ENCODE results near the gene HSF5.

HSF5 gene

GRCh38 chr17:58377661-58378060 lies 110.5 kb downstream of the HSF5 start:
- no peak for DNase-seq (ENCODE audit: extremely low read depth, insufficient read length)
- no peak for TF ChIP-seq CTCF (IDR thresholded peaks at IDR 0.05; ENCODE audit: insufficient read depth, low read length, poor library complexity, severe bottlenecking)

GRCh38 chr17:58377093-58377601 lies 111.1 kb downstream of the HSF5 start:
- Histone ChIP-seq H3K36me3 (ENCODE audit: control insufficient read depth, insufficient read depth, low read length) (no peaks in the 10 kb centered on the region), H3K27me3 (replicated peaks; ENCODE audit: control insufficient read depth, insufficient read depth, low read length) (no peaks in the 10 kb centered on the region), H3K4me3 (replicated peaks; ENCODE audit: low read depth, low read length) (no peak overlapping the region)
- DNase-seq (ENCODE audit: extremely low read depth, insufficient read length) = no peak
- no peak for TF ChIP-seq CTCF (IDR thresholded peaks at IDR 0.05; ENCODE audit: insufficient read depth, low read length, poor library complexity, severe bottlenecking)

More at GRCh38 chr17:58377661-58378060, 110.5 kb downstream of the HSF5 start:
- no peak overlapping the region for H3K4me3 ChIP-seq (replicated peaks; ENCODE audit: low read depth, low read length)
- no peaks in the 10 kb centered on the region for H3K27me3 ChIP-seq (replicated peaks; ENCODE audit: control insufficient read depth, insufficient read depth, low read length)
- no peaks in the 10 kb centered on the region for H3K36me3 ChIP-seq (ENCODE audit: control insufficient read depth, insufficient read depth, low read length)

GRCh38 chr17:58376472-58377000 lies 111.7 kb downstream of the HSF5 start:
- H3K4me3 ChIP-seq (replicated peaks; ENCODE audit: low read depth, low read length) = no peak overlapping the region
- no peaks in the 10 kb centered on the region for H3K36me3 ChIP-seq (ENCODE audit: control insufficient read depth, insufficient read depth, low read length)
- no peaks in the 10 kb centered on the region for H3K27me3 ChIP-seq (replicated peaks; ENCODE audit: control insufficient read depth, insufficient read depth, low read length)
- TF ChIP-seq CTCF (IDR thresholded peaks at IDR 0.05; ENCODE audit: insufficient read depth, low read length, poor library complexity, severe bottlenecking) = no peak
- DNase-seq (ENCODE audit: extremely low read depth, insufficient read length) = no peak

- DNase-seq (ENCODE audit: extremely low read depth, insufficient read length) = no peak
- TF ChIP-seq CTCF (IDR thresholded peaks at IDR 0.05; ENCODE audit: insufficient read depth, low read length, poor library complexity, severe bottlenecking) = no peak
Measured at GRCh38 chr17:58375811-58376210, 112.4 kb downstream of the HSF5 start.

GRCh38 chr17:58375256-58375655 lies 113.0 kb downstream of the HSF5 start:
- no peak for TF ChIP-seq CTCF (IDR thresholded peaks at IDR 0.05; ENCODE audit: insufficient read depth, low read length, poor library complexity, severe bottlenecking)
- DNase-seq (ENCODE audit: extremely low read depth, insufficient read length) = no peak
- no peaks in the 10 kb centered on the region for H3K27me3 ChIP-seq (replicated peaks; ENCODE audit: control insufficient read depth, insufficient read depth, low read length)
- no peak overlapping the region for H3K4me3 ChIP-seq (replicated peaks; ENCODE audit: low read depth, low read length)
- H3K36me3 ChIP-seq (ENCODE audit: control insufficient read depth, insufficient read depth, low read length) = no peaks in the 10 kb centered on the region

More at GRCh38 chr17:58375811-58376210, 112.4 kb downstream of the HSF5 start:
- Histone ChIP-seq H3K27me3 (replicated peaks; ENCODE audit: control insufficient read depth, insufficient read depth, low read length) (no peaks in the 10 kb centered on the region), H3K36me3 (ENCODE audit: control insufficient read depth, insufficient read depth, low read length) (no peaks in the 10 kb centered on the region), H3K4me3 (replicated peaks; ENCODE audit: low read depth, low read length) (no peak overlapping the region)

- no peaks in the 10 kb centered on the region for H3K36me3 ChIP-seq (ENCODE audit: control insufficient read depth, insufficient read depth, low read length)
- H3K27me3 ChIP-seq (replicated peaks; ENCODE audit: control insufficient read depth, insufficient read depth, low read length) = no peaks in the 10 kb centered on the region
- no peak for TF ChIP-seq CTCF (IDR thresholded peaks at IDR 0.05; ENCODE audit: insufficient read depth, low read length, poor library complexity, severe bottlenecking)
- no peak for DNase-seq (ENCODE audit: extremely low read depth, insufficient read length)
- no peak overlapping the region for H3K4me3 ChIP-seq (replicated peaks; ENCODE audit: low read depth, low read length)
Measured at GRCh38 chr17:58373923-58374322, 114.3 kb downstream of the HSF5 start.

Data from GM06990 (cell line).